ENCODE results near the gene BRSK2. TPM values are rescaled to one million over a fixed set of nuclear protein-coding genes. Genes with fewer than 3 reads are reported as not detected.
"Not testable (repeated sequence)": the region's sequence is repeated elsewhere in the genome, so short reads cannot be mapped to it uniquely, and the experiment has no call there.

Gene BRSK2
- total RNA-seq, 1 donor from 2014 or later = 0.93 TPM

DNA sequence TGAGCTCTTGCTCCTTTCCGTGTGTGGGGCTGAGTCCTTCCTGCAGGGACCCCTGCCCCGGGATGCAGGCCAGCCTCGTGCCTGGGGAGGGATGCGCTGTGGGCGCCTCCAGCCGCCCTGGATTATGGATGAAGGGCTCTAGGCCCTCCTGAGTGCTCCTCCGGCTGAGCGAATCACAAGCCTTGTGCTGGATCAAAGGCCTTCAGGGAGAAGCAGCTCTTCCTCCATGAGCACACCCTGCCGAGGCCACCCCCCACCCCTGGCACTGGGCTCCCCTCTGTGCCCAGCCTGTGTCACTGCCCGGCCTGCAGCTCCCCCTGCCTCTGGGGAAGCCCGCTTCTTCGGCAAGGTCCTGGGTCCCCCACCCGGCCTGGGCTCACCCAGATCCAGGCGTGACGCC is 43.8 kb downstream of the BRSK2 start:
- no peak for DNase-seq (ENCODE audit: extremely low read depth, low read depth, low spot score)

DNA sequence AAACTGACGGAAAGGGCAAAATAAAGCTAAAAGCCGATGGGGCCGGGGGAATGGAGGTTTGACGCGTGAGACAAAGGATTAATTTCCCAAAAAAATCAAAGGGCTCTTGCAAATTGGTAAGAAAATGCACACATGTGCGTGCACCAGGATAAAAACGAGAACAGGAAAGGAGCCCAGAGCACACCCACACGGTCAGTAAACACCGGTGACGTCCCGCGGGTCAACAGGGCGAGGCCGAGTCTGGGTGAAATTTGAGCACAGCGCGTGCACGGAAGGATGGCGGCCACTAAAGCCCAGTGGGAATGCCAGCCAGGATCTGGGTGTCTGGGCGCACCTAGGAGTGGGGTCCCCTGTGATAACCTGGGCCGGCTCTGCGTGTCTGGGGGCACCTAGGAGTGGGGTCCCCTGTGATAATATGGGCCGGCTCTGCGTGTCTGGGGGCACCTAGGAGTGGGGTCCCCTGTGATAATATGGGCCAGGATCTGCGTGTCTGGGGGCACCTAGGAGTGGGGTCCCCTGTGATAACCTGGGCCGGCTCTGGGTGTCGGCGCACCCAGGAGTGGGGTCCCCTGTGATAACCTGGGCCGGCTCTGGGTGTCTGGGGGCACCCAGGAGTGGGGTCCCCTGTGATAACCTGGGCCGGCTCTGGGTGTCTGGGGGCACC is 44.4 kb downstream of the BRSK2 start:
- no peak for DNase-seq (ENCODE audit: extremely low read depth, low read depth, low spot score)

GRCh38 chr11:1435479-1435819 is 45.7 kb downstream of the BRSK2 start:
- DNase-seq (ENCODE audit: extremely low read depth, low read depth, low spot score) = not testable (repeated sequence)

GRCh38 chr11:1435820-1436467 is 46.2 kb downstream of the BRSK2 start:
- no peak for DNase-seq (ENCODE audit: extremely low read depth, low read depth, low spot score)

DNA sequence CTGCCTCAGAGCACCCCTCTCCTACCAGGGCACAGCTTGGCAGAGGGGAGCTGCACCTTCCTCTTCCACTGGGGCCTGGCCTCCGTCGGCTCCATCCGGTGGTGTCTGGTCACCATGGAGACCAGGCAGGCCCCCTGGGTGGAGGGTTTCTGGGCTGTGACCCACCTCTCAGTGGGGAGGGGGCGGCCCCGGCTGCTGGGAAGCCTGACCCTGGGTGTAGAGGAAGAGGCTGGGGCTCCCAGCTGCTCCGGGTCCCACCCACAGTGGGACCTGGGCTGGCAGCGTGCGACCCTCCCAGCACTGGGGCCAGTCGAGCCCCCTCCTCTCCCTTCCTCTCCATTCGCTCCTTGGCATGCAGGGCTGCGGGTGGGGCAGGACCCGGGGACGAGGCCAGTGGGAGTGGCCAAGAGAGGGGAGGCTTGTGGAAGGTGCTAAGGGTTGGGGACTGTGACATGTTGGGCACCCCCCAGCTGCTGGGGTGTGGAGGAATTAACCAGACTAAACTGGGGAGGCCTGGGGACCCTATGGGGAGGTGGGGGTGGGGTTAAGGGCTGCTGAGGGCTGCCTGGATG is 46.8 kb downstream of the BRSK2 start:
- DNase-seq (ENCODE audit: extremely low read depth, low read depth, low spot score) = no peak

- DNase-seq (ENCODE audit: extremely low read depth, low read depth, low spot score) = no peak
Measured at GRCh38 chr11:1437500-1437899, 47.8 kb downstream of the BRSK2 start.

DNA sequence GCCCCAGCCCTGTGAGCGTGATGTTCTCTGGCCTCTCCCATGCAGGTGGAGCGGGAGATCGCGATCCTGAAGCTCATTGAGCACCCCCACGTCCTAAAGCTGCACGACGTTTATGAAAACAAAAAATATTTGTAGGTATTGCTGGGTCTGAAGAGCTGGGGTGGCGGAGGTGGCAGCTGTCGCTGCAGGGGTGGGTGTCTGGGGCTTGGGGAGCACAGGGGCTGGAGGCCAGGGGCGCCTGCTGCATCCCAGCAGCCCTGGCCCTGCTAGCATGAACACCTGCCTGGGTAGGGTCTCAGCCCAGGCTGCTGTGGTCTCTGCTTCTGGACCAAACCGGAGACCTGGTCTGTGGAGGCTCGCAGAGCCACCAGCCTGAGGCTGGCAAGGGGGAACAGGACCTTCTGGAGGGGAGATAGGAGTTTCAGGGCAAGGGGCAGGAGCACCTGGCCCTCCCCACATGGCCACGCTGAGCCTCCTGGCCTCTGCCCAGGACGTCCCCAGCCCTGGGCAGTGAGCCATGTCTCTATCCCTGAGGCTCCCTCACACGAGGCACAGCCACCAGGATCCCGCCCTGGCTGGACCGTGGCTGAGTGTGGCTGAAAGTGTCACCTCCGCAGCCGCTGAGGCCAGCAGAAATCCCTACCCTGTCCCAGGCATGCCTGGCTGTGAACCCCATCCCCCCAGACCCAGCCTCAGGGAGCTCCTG is 48.7 kb downstream of the BRSK2 start:
- no peak for DNase-seq (ENCODE audit: extremely low read depth, low read depth, low spot score)

- no peak for DNase-seq (ENCODE audit: extremely low read depth, low read depth, low spot score)
Measured at GRCh38 chr11:1438967-1439330, 49.2 kb downstream of the BRSK2 start.

- DNase-seq (ENCODE audit: extremely low read depth, low read depth, low spot score) = no peak
Measured at GRCh38 chr11:1439341-1439740, 49.6 kb downstream of the BRSK2 start.

DNA sequence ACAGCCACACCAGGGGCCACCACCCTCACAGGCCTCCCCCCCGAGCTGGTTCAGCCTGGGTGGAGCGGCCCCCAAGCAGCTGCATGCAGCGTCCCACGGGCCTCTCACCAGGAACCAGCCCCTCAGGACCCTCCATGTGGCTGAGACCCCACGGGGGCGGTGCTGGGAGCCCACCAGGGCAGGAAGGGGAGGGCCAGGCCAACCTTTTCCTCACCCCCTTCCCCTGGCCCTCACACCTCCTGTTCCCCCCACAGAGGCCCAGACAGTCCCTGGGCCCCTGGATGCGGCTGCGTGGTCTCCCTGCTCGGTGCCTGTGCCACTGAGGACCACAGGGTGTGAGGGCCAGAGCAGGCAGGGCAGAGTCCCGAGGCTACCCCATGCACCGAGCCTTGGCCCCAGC is 50.3 kb downstream of the BRSK2 start:
- DNase-seq (ENCODE audit: extremely low read depth, low read depth, low spot score) = no peak

GRCh38 chr11:1440496-1440895 is 50.8 kb downstream of the BRSK2 start:
- DNase-seq (ENCODE audit: extremely low read depth, low read depth, low spot score) = no peak

- DNase-seq (ENCODE audit: extremely low read depth, low read depth, low spot score) = no peak
Measured at GRCh38 chr11:1442163-1442562, 52.4 kb downstream of the BRSK2 start.

GRCh38 chr11:1442807-1443366 is 53.2 kb downstream of the BRSK2 start:
- DNase-seq (ENCODE audit: extremely low read depth, low read depth, low spot score) = no peak

DNA sequence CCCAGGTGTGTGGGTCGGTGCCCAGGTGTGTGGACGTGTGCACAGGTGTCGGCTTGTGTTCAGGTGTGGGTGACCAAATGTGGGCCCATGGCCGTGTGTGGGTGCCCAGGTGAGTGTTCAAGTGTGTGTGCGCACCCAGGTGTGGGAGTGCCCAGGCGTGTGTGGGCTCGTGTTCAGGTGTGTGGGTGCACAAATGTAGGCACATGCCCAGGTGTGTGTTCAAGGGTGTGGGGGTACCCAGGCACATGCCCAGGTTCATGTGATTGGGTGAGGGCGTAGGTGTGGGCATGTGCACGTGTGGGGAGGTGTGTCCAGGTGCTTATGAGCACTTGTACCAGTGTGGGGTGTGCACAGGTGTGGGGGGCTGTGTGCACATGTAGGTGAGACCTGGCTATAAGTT is 54.0 kb downstream of the BRSK2 start:
- DNase-seq (ENCODE audit: extremely low read depth, low read depth, low spot score) = no peak

DNA sequence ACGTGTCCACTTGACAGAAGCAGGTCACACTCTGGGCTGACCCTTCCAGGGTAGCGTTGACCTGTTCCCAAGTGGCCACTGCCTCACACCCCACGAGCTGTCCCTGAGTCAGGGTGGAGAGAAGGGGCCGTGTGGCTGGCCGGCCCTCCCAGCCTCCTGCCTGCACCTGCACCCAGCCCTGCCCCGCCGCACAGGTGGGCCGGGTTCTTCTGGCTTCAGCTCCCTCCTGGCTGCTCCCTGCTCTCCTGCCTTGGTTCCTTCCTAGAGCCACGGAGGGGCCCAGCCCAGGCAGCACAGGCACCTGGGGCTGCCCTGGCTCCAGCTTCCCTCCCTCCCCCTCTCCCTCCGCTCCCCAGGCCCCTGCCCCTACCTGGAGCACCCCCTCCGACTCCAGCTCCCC is 54.6 kb downstream of the BRSK2 start:
- no peak for DNase-seq (ENCODE audit: extremely low read depth, low read depth, low spot score)

GRCh38 chr11:1444823-1445422 is 55.2 kb downstream of the BRSK2 start:
- no peak for DNase-seq (ENCODE audit: extremely low read depth, low read depth, low spot score)

DNA sequence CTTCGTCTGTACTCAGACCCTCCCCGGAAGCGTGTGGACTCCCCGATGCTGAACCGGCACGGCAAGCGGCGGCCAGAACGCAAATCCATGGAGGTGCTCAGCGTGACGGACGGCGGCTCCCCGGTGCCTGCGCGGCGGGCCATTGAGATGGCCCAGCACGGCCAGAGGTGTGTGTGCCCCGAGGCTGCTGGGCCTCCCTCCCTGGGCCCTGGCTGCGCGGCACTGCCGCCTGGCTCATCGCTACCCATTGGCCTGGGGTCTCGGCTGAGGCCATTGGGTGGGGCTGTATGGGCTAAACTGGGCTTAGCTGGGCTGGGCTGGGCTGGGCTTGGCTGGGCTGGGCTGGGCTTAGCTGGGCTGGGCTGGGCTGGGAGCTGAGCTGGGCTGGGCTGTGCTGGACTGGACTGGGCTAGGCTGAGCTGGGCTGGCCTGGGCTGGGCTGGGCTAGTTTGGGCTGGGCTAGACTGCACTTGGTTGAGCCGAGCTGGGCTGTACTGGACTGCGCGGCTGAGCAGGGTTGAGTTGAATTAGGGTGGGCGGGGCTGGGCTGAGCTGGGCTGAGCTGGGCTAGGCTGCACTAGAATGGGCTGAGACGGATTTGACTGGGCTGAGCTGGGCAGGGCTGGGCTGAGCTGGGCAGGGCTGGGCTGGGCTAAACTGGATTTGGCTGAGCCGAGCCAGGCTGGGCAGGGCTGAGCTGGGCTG is 56.2 kb downstream of the BRSK2 start:
- no peak for DNase-seq (ENCODE audit: extremely low read depth, low read depth, low spot score)

- no peak for DNase-seq (ENCODE audit: extremely low read depth, low read depth, low spot score)
Measured at GRCh38 chr11:1446623-1447022, 56.9 kb downstream of the BRSK2 start.

GRCh38 chr11:1447845-1448825 is 58.4 kb downstream of the BRSK2 start:
- no peak for DNase-seq (ENCODE audit: extremely low read depth, low read depth, low spot score)
